ENCODE data around the gene DIRAS2.

DIRAS2 gene

GRCh38 chr9:90578126-90578815, 64.4 kb downstream of the DIRAS2 start:
- no peak for DNase-seq (ENCODE audit: extremely low spot score)
- ChIA-PET CTCF (no interaction called here), POLR2A (no interaction called here)

GRCh38 chr9:90569511-90569910, 73.1 kb downstream of the DIRAS2 start:
- POLR2A ChIA-PET, result no interaction called here
- DNase-seq (ENCODE audit: extremely low spot score), result no peak
- TF ChIP-seq L3MBTL2 (conservative IDR thresholded peaks at IDR 0.05) (no peak), FOXK2 (IDR thresholded peaks at IDR 0.05) (no peak), BHLHE40 (IDR thresholded peaks at IDR 0.05; ENCODE audit: borderline replicate concordance) (no peak), CTBP1 (IDR thresholded peaks at IDR 0.05; ENCODE audit: borderline replicate concordance) (no peak), SUZ12 (IDR thresholded peaks at IDR 0.05) (no peak), LEF1 (IDR thresholded peaks at IDR 0.05; ENCODE audit: borderline replicate concordance) (no peak), SP1 (IDR thresholded peaks at IDR 0.05) (no peak), FOXA1 (IDR thresholded peaks at IDR 0.05) (no peak), ZNF384 (IDR thresholded peaks at IDR 0.05) (no peak)
- CTCF ChIA-PET, result no interaction called here

More at GRCh38 chr9:90578126-90578815, 64.4 kb downstream of the DIRAS2 start:
- TF ChIP-seq ELF4 (IDR thresholded peaks at IDR 0.05), result no peak
- no peak for TF ChIP-seq BHLHE40 (IDR thresholded peaks at IDR 0.05; ENCODE audit: borderline replicate concordance)
- TF ChIP-seq FOXM1 (IDR thresholded peaks at IDR 0.05; ENCODE audit: borderline replicate concordance), result no peak
- TF ChIP-seq SUZ12 (IDR thresholded peaks at IDR 0.05), result no peak
- TF ChIP-seq FOXA1 (IDR thresholded peaks at IDR 0.05), result no peak
- no peak for TF ChIP-seq ZNF384 (IDR thresholded peaks at IDR 0.05)

GRCh38 chr9:90568667-90569066, 74.0 kb downstream of the DIRAS2 start:
- TF ChIP-seq L3MBTL2 (conservative IDR thresholded peaks at IDR 0.05) (no peak), FOXK2 (IDR thresholded peaks at IDR 0.05) (no peak), CTBP1 (IDR thresholded peaks at IDR 0.05; ENCODE audit: borderline replicate concordance) (no peak), SP1 (IDR thresholded peaks at IDR 0.05) (no peak), ARNT (IDR thresholded peaks at IDR 0.05) (no peak), SUZ12 (IDR thresholded peaks at IDR 0.05) (no peak), FOXM1 (IDR thresholded peaks at IDR 0.05; ENCODE audit: borderline replicate concordance) (no peak), LEF1 (IDR thresholded peaks at IDR 0.05; ENCODE audit: borderline replicate concordance) (no peak), FOXA1 (IDR thresholded peaks at IDR 0.05) (no peak), TARDBP (IDR thresholded peaks at IDR 0.05) (no peak)

GRCh38 chr9:90562229-90562628, 80.4 kb downstream of the DIRAS2 start:
- no peak for TF ChIP-seq SUZ12 (IDR thresholded peaks at IDR 0.05)
- TF ChIP-seq HDGF (IDR thresholded peaks at IDR 0.05; ENCODE audit: borderline replicate concordance), result no peak
- no peak for TF ChIP-seq L3MBTL2 (conservative IDR thresholded peaks at IDR 0.05)
- no peak for TF ChIP-seq FOXM1 (IDR thresholded peaks at IDR 0.05; ENCODE audit: borderline replicate concordance)
- no peak for TF ChIP-seq ZNF384 (IDR thresholded peaks at IDR 0.05)
- TF ChIP-seq TARDBP (IDR thresholded peaks at IDR 0.05), result no peak
- TF ChIP-seq LEF1 (IDR thresholded peaks at IDR 0.05; ENCODE audit: borderline replicate concordance), result no peak
- TF ChIP-seq BHLHE40 (IDR thresholded peaks at IDR 0.05; ENCODE audit: borderline replicate concordance), result no peak
- no peak for DNase-seq (ENCODE audit: extremely low spot score)
- ChIA-PET POLR2A (no interaction called here), CTCF (no interaction called here)

More at GRCh38 chr9:90568667-90569066, 74.0 kb downstream of the DIRAS2 start:
- POLR2A ChIA-PET, result no interaction called here
- no peak for DNase-seq (ENCODE audit: extremely low spot score)
- CTCF ChIA-PET, result no interaction called here
